ENCODE measurements around the gene MCM10.

- TF ChIP-seq CTCF (IDR thresholded peaks at IDR 0.05; ENCODE audit: low read depth, low read length) (no peak), EZH2phosphoT487 (IDR thresholded peaks at IDR 0.05; ENCODE audit: low read depth) (no peak)
These were observed 15.0 kb upstream of the MCM10 start for GRCh38 chr10:13146379-13146778.
